Left kidney (tissue), 2 donors: ENCODE results near the gene RCAN3. TPM values are rescaled to one million over a fixed set of nuclear protein-coding genes. Genes with fewer than 3 reads are reported as not detected.
"Not testable (repeated sequence)": the region's sequence is repeated elsewhere in the genome, so short reads cannot be mapped to it uniquely, and the experiment has no call there.

Experiments used
- DNase-seq: peaks from one replicate; pipeline ENCODE4 v3.0.0-alpha.2; 2013
- polyA plus RNA-seq: library from polyadenylated mRNA; unstranded; fragments of 120-200 nt; gene quantifications from one replicate; pipeline ENCODE4 v1.2.1, GENCODE V29; 2013; ENCODE audit not compliant: insufficient read length

The RCAN3 gene
- polyA plus RNA-seq, 1 donor: 10.3 TPM

DNA sequence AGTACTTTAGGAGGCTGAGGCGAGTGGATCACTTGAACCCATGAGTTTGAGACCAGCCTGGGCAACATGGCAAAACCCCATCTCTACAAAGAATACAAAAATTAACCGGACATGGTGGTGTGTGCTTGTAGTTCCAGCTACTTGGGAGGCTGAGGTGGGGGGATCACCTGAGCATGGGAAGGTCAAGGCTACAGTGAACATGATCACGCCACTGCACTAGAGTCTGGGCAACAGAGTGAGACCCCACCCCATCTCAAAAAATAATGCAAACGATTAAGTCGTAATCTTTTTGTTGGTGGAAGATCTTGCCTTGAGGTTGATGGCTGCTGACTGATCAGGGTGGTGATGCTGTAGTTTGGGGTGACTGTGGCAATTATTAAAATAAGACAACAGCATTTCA, 6.3 kb downstream of the RCAN3 start:
- DNase-seq: no peak

DNA sequence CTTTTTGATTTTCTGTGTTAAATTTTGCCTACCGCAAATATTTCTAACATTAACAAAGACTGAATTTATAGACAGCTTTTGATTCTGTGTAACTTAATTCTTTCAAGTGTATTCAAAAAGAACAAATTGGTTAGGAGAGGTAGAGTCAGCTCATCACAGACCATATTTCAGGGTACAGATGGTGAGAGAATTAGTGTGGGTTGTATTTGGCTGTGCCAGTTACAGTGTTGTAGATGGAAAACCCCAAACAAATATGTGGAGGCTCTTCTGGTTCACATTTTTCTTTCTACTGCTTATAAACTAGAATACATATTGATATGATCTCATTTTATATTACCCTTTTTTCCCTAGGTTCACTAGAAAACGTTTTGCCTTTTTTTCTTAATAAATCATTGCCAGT, 11.1 kb downstream of the RCAN3 start:
- DNase-seq: no peak

DNA sequence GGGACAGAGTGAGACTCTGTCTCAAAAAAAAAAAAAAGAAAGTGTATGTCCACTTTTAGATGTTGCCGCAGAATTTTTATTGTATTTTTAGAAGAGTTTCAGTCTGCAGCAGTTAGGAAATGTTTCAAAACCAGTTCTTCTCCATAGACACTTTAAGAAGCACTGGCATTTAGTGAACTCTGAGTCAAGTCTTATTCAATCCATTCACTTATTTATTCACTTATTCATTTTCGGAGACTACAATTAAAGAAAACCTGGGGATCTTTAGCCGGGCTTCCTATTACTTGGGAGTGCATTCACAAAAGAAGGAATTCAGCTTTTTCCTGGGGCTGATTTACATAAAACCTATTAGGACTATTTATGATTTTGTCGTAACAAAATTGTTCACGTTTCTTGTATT, 12.3 kb downstream of the RCAN3 start:
- DNase-seq: no peak

DNA sequence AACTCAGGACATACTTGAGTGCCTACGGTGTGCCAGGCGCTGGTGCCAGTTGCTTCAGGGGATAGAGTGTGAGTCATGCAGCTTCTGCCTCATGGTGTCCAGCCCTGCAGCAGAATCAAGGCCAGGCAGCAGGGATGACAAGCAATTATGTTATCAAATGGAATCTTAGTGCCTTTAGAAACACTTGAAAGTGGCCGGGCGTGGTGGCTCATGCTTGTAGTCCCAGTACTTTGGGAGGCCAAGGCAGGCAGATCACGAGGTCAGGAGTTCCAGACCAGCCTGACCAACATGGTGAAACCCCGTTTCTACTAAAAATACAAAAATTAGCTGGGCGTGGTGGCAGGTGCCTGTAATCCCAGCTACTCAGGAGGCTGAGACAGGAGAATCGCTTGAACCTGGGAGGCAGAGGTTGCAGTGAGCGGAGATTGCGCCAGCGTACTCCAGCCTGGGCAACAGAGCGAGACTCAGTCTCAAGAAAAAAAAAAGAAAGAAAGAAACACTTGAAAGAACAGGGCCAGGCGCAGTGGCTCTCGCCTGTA, 13.1 kb downstream of the RCAN3 start:
- DNase-seq: not testable (repeated sequence)

DNA sequence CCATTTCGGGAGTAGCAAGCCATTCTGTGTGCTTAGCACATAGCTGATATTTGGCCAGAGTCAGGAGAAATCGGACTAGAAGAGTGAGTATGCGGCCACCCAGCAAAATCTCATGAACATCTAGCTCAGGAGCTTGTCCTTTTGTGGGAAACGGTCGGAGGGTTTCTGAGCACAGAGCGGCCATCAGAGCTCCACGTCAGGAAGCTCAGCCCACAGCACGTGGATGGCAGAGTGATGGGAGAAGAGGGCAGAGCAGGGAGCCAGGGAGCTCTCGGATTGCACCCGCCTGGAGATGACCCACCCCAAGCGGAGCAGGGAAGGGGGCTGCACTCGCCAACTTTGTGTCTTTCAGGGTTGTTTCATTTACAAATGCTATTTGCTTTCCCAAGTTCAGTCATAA, 13.9 kb downstream of the RCAN3 start:
- no peak for DNase-seq

DNA sequence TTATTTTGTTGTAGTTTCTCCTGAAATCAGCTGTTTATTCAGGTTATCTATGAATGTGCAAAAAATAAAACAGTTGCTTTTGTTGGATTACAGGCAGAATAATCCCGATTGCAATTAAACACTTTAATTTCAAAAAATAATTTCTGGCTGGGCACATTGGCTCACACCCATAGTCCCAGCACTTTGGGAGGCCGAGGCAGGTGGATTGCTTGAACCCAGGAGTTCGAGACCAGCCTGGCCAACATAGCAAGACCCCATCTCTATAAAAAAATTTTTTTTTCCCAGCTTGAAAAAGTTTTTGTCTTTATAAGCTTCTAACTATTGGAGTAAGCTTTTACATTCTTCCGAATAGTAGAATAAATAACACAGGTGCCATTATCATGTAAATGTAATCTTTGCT, 15.3 kb downstream of the RCAN3 start:
- no peak for DNase-seq

DNA sequence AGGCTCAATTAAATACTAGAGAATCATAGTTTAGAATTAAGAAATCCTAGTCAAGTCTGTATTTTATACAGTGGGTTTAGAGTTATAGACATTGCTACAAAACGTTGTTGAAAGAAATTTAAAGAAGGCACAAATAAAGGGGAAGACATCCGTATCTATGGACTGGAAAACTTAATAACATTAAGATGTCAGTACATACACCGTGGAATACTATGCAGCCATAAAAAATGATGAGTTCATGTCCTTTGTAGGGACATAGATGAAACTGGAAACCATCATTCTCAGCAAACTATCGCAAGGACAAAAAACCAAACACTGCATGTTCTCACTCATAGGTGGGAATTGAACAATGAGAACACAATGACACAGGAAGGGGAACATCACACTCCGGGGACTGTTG, 17.6 kb downstream of the RCAN3 start:
- not testable (repeated sequence) for DNase-seq

DNA sequence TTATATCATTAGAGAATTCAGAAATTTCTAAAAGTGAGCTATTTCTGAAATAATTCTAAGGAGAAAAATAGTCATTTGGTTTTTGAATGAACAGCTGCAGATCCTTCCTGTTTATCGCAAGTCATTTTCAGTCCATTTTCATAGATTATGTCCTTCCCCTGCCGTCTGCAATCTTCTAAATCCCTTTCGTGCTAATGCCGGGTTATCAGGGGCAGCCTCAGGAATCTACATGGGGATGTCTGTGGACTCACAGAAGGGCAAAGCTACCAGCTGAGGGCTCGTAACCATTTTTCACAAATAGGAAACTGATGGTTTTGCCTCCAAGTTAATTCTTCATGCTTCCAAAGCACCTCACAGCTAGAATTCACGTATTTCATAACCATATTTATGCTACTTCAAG, 23.0 kb downstream of the RCAN3 start:
- DNase-seq: no peak

DNA sequence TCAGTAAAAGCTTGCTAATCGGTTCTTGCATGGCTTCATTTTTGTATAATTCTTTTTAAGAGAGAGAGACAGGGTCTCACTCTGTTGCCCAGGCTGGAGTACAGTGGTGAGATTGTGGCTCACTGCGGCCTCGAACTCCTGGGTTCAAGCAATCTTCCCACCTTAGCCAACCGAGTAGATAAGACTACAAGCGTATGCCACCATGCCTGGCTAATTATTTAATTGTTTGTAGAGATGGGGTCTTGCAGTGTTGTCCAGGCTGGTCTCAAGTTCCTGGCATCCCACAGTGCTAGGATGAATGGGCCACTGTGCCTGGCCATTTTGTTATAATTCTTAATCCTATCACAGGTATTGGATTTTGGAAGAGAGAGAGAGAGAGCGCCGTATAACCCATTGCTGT, 23.4 kb downstream of the RCAN3 start:
- DNase-seq: no peak

DNA sequence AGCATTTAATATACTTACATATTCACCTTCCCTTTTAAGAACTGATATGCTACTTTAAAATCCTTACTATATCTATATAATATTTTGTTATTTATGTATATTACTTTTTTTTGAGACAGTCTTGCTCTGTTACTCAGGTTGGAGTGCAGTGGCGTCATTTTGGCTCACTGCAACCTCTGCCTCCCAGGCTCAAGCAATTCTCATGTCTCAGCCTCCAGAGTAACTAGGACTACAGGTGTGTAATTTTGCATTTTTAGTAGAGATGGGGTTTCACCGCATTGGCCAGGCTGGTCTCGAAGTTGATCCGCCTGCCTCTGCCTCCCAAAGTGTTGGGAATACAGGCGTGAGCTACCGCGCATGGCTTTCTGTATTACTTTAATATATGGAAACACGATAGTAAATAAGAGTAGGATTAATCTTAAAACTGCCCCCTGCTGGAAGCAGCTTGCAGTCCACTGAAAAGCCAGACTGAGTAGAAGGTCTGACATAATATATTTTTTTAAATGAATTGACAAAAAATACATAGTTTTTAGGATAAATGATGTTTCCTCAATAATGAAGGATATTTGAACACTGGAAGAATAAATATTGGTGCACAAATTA, 24.4 kb downstream of the RCAN3 start:
- DNase-seq: no peak

DNA sequence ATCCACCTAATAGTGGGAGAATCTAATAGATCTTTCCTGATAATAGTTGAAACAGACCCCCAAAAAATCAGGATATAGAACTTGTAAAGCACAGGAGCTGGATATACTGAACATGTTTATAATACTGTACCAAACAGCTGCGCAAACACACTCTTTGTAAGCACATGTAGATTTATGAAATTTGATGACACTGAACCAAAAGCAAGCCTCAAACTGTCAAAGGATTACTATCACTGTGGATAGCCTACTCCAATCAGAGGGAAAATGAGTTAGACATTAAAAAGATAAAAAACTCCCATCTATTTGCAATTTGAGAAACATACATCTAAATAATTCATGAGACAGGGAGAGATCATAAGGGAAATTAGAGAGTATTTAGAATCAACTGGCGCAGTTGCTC, 26.1 kb downstream of the RCAN3 start:
- DNase-seq: no peak

DNA sequence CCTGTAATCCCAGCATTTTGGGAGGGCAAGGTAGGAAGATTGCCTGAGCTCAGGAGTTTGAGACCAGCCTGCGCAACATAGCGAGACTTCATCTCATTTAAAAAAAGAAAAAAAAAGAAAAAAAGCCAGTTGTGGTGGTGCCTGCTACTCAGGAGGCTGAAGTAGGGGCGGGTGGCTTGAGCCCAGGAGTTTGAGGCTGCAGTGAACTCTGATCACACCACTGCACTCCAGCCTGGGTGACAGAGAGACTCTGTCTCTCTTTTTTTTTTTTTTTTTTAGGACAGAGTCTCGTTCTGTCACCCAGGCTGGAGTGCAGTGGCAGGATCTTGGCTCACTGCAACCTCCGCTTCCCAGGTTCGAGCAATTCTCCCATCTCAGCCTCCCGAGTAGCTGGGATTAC, 26.7 kb downstream of the RCAN3 start:
- DNase-seq: not testable (repeated sequence)

DNA sequence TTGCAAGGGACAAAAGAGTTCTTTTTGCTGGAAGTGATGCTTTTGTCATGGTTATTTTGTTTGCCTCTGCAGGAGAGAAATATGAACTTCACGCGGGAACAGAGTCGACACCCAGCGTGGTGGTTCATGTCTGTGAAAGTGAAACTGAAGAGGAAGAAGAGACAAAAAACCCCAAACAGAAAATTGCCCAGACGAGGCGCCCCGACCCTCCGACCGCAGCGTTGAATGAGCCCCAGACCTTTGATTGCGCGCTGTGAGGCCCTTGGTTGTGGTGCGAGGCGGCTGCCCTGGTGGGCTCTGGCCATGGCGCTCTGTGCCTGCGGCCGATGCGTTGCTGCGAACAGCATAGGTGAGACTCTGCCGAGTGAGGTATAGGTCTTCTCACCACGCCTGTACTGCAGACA, 32.4 kb downstream of the RCAN3 start:
- no peak for DNase-seq

DNA sequence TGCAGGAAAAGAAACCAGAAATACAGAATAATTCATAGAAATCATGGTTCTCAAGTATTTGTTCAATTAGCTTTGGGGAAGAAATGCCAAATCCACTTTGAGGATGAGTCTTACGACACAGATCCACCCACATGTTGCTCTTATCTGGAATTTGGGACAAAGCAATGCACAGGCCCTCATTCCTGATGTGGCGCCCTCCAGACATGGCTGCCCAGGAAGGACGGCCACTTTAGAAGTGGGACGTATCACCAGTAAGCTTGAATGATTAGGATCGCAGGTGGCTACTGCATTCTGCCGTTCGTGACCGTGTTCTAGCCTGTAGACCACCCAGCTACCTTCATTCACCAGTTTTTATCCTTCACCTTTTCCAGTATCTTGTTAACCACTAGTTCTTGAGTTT, 33.1 kb downstream of the RCAN3 start:
- no peak for DNase-seq

DNA sequence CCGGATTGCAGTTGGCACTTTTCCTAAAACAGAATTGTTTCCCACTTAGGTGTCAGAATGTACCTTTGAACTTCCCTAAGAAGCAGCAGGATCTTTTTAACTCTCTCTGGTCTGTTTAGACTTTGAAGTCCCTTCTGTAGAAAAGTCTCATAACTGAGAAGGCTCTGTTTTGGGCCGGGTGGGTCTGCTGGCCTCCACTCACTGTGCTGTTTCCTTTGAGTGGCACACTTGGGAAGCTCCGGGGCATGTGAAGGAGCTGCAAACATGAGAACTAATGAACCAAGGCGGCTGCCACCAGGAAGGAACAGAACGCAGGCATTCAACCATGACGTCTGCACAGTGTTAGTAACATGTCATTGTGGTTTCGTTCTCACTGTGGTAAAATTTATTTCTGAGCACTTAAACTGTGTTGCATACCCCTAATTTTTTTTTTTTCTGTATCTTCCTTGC, 33.8 kb downstream of the RCAN3 start:
- DNase-seq: peak; percentile 73

DNA sequence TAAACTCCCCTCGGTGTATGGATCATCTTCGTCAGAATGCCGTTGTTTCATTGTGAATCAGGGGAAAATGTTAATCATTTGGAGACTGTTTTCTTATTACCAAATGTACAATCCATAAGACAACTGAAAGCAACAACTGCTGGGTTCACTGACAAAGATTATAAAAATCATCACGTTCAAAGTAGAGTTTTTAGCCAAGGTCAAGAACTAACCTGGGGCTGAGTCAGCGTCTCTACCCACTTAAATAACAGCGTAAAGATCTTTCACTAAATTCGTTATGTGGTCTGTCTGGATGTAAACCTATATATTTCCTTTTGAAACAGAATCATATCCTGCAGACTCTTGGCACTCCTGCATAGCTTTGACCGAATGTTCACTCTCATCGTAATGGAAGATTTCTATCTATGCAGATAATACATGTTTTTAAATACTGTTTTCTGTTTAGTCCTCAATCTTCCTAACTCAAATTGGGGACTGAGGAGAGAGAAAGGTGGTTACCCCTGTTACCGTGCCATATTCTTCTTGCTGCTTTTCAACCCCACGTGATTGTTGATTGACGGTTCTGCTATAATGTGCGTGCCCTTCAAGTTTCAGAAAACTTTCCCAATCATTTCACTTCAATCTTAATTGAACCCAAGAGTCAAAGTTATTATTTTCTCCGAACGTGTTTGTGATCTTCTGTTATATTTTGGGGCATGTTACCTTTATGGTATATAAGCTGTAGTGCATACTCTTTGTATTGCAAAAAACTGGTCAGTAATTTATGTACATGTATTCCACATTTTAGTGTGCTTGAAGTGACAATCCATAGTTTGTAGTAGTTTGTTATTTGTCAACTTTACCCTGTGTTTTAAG, 37.6 kb downstream of the RCAN3 start:
- no peak for DNase-seq

DNA sequence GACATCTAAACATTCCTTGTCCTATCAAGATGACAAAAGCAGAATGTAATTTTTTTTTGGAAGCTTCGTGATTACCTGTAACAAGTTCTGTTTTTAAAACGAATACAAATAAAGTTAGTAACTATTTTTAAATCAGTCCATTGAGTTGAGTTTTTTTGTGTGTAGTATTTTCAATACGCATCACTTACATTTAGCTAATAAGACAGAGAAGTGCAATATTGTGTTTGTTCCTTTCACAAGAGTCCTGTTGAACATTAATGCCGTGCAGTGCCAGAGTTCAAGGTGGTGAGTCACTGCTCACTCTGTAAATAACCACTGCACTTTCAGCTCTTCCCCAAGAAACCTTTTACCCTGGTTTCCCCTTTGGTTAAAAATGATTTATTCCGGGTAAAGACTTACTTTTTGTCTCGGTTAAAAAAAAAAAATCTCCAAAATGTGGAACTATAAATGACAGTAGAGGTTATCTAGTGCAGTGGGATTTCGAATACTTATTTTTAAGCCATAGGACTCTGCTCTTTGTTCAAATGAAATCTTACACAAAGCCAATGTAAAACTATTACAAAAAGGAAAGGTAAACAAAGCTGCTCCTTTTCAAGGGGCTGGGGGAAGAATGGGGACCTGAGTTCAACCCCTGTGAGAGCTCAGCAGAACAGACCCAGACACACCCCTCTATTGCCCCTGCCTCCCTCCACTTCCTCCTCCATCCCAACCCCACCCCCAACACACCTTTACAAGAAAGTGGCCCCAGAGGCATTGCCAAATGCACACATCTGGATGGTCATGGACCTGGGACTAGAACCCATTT, 38.5 kb downstream of the RCAN3 start:
- DNase-seq: no peak

DNA sequence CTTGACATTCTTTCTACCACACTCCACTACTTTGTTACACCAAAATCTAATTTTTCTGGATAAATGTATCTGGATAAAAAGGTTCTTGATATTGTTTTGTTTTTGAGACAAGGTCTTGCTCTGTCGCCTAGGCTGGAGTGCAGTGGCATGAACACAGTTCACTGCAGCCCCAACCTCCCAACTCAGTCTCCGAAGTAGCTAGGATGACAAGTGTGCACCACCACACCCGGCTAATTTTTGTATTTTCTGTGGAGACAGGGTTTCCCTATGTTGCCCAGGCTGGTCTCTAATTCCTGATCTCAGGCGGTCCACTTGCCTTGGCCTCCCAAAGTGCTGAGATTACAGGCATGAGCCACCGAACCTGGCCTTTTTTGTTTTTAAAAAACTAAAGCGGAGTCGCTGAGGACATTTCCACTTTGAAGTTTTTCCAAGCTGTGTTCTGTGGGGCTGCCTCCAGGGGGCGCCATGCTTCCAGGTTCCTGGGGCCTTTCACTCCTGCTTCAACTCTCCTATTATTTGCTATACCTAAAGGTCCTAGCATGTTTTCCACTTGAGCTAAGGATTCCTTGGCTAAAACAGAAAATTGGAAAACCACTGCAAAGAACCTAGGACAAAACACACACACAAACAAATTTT, 39.2 kb downstream of the RCAN3 start:
- DNase-seq: no peak

DNA sequence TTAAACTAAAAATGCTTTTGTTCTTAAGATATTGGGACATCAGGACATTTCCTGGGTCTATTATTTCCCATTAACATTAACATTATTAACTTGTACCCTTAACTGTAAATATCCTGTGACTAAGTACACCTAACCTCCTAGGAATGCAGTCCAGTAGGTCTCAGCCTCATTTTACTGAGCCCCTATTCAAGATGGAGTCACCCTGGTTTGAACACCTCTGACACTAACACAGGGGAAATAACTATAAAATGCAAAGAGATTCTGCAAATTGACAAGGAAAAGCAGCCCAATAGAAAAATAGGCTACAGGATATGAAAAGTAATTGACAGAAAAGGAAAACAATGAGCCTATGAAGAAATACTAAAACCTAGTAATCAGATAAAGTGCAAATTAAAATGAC, 41.6 kb downstream of the RCAN3 start:
- no peak for DNase-seq

DNA sequence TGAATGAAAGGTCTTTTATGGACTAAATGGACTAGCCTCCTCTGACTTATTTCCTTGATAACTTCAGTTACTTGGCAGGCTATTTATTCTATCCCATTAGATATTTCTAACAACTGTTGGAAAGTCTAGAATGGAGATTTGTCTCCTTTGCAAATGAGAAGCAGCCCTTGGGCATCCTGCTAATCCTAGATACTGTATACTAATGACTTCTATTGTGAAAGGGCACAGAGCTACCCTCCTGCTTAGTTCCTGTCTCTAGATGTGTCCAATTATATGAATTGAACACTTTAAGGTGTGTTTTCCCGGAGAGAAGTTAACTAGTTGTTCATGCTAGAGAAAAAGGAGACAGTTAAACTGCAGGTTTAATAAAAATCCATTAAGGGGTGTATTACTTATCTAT, 43.0 kb downstream of the RCAN3 start:
- no peak for DNase-seq

DNA sequence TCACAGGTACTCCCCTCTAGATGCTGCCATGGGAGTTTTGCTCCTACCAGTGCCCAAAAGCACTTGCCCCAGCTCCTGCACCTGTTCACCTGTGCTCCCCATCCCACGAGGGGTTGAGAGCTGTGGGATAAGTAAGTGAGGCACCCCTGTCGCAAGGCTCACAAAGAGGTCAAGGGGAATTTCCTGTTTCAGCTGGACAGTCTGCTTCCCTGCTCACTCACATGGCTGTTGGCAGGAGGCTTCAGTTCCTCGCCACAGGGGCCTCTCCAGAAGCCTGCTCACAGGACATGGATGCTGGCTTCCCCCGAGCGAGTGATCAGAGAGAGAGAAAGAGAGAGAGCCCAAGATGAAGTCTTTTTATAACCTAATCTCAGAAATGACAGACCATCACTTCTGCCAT, 44.6 kb downstream of the RCAN3 start:
- DNase-seq: no peak

DNA sequence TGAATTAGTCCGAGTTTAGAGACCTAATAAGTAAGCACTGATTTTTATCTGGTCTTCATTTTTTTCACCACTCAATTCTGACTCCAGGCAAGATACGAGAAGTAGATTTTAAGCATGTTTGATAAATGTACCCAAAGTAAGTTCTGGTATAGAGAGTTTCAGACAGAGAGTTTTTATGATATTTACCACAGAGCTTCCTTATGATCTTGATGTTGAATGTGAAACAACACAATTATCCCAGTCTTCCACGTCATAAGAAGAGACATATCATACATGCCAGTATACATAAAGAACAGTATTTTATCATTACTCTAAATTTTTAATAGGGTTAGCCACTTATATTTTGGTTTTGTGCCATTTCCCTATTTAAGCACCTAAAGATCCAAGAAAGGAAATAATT, 45.4 kb downstream of the RCAN3 start:
- DNase-seq: no peak
